GM18909 (cell line): ENCODE measurements around the gene HIVEP1.
"Not testable (repeated sequence)": the region's sequence is repeated elsewhere in the genome, so short reads cannot be mapped to it uniquely, and the experiment has no call there.

Experiments
- ATAC-seq: cut with Tn5 transposase; IDR thresholded peaks from one replicate; pipeline ENCODE4 v1.9.1; 2021; ENCODE audit warnings: mild to moderate bottlenecking; ENCODE audit not compliant: unreplicated experiment, poor library complexity

Gene HIVEP1

GRCh38 chr6:12075067-12075563, 63.0 kb downstream of the HIVEP1 start:
- no peak for ATAC-seq

DNA sequence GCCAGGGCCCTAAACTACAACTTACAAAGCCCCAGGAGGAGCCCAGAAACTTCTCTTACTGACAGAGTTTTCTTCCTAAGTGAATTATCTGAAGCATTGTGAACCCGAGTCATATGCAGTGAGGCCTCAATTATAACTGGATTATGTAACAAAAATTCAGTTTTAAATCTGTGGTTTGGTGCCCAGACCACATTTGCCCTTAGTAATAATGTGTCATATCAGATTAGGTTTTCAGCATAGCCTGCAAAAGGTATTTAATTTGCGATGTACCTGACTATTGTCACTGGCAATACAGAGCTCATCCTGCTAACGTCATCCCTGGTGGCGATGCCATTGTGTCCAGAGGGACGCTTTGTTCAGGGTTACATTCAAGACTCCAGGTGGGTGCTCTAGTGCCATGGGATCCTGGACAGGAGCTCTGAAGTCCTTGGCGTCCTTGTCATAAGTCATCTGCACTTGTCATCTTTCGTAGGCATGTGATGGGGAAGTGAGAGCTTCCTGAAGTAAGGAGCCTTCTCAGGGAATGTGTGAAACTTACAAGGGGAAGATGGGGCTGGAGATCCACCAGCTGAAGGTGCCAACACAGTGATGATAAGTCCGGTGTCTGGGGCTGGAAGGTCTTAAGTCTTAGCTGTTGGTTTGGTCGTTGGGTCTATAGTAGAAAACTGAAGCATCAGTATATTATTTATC, 65.1 kb downstream of the HIVEP1 start:
- no peak for ATAC-seq

- ATAC-seq, result no peak
These were observed 65.9 kb downstream of the HIVEP1 start for GRCh38 chr6:12078014-12078413.

DNA sequence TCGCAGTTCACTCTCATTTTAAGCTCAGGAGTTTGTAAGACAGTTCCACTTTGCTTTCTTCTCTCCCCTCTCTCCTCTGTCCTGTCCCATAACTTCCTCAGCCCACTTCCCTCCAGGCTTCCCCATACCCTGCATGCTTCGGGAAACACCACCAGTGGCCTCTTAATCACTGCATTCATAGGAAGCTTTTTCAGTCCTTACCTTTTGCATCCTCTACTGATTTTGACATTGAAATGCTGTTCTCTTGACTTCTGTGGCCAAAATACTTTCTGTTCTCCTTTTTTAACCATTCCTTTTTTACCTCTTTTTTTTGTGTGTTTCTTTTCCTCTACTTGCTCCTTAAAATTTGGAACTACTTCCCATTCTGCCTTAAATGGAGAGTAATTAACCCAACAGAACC, 69.7 kb downstream of the HIVEP1 start:
- no peak for ATAC-seq

DNA sequence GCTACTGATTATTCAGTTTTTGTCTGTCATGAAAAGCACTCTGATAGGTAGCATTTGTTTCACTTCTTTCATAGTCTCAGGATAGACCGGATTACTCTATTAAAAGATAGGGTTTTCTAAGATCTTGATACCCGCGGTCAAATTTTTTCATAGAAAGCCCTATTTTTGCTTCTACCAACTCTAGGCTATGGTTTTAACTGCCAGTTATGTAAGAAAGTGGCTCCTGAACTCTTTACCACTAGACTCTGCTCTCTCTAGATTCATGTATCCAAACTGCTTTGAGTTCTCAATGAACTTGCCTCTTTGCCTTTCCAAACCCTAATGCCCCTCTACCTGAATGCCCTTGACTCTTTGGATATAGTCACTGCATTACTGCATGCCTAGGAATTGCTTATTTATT, 70.3 kb downstream of the HIVEP1 start:
- no peak for ATAC-seq

- ATAC-seq, result no peak
These were observed 71.2 kb downstream of the HIVEP1 start for GRCh38 chr6:12083302-12083701.

GRCh38 chr6:12083763-12084162, 71.7 kb downstream of the HIVEP1 start:
- ATAC-seq, result no peak

- ATAC-seq, result no peak
These were observed 72.6 kb downstream of the HIVEP1 start for GRCh38 chr6:12084681-12085080.

DNA sequence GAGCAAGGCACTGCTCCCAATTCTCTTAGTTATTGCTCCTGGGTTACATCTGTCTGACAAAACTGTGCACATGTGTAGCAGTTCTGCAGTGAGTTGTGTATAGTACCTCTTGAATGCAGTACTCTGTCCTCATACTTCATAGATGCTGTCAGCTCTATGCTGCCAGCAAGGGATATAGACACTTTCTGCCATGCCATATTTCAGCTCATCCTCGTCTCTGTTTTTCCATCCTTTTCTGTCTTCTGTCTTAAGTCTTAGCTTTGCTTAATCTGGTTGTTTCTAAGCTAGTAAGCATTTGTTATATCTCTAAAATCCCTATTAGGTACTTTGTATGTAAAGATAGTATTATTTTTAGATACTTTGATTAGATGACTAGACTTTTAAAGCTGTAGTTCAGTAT, 76.4 kb downstream of the HIVEP1 start:
- ATAC-seq, result no peak

- ATAC-seq, result no peak
These were observed 78.6 kb downstream of the HIVEP1 start for GRCh38 chr6:12090714-12091113.

GRCh38 chr6:12092762-12093161, 80.7 kb downstream of the HIVEP1 start:
- no peak for ATAC-seq

DNA sequence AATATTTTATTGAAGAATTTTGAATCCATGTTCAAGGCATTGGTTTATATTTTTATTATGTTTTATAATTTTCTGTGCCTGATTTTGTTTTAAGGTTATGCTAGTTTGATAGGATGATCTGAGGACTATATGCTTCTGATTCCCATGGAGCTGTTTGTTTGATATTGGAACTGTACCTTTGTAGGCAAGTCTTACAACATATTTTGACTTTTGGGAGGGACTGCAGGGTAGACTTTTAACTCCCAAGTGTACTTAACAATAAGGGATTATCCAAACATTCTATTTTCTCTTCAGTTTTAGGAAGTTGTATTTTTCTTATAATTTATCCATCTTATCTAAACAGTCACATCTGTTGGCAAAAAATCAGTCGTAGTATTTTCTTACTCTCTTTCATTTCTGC, 82.6 kb downstream of the HIVEP1 start:
- no peak for ATAC-seq

- no peak for ATAC-seq
These were observed 84.2 kb downstream of the HIVEP1 start for GRCh38 chr6:12096342-12096741.

DNA sequence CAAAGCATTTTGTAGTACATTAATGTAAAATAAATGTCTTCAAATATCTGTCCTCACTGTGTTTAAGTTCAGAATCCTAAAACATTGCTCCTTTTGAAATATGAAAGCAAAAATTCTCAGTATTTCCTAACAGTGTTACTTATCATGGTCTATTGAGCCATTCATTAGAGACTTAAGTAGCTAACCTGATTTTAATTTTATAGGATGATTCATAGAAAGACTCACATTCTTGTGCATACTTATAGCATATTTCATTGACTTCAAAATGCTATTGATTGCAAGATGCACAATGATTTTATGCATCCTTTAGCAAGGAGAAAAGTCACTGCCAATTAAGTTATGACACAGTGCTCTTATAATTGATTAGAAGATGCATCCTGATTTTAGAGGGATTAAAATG, 85.7 kb downstream of the HIVEP1 start:
- no peak for ATAC-seq

DNA sequence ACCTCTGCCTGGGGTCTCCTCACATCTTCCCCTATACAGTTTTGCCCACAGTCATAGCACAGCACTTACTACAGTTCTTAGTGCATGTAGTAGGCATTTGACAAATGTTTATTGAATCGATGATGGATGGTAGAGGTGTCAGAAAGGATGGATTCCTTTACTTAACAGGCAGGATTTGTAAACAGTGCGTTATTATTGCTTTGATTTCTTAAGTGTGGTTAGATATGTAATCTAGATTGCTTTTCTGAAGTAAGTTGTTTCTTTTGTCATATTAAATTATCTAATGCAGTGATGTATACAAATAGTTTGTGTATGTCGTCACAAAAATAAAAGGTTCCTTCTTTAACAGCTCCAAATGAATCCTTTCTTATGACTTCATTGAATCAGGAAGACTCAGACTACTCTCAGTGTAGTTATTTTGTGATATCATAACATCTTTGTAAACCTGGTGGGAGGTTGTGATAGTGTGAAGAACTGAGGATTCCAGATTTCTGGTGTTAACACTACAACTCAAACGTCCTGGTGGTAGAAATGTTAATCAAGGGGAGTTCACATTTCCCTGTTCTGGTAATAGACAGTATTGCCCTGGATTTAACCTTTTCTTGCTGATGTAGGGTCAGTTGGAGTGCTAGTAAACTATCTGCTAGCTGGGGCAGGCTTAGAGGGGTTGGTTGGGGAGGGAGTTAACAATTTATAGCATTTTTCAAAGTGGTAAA, 87.7 kb downstream of the HIVEP1 start:
- ATAC-seq, result no peak

DNA sequence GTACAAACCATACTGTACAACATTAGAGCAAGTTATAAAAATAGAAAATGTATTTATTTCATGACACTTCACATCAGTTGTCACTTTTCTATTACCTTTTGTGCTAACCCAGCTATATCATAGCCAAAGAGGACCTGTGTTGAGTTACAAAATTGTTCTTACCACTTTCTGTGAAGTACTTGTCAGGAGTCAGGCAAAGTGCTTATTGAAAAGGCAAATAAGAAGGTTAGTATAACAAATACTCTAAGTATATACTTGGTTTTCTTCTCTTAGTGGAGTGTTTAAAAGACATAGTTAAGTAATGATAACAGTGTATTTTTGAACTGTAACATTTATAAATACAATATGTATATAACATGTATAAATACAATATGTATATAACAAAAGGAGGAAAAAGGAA, 88.9 kb downstream of the HIVEP1 start:
- ATAC-seq, result no peak

- no peak for ATAC-seq
These were observed 89.7 kb downstream of the HIVEP1 start for GRCh38 chr6:12101653-12102312.

DNA sequence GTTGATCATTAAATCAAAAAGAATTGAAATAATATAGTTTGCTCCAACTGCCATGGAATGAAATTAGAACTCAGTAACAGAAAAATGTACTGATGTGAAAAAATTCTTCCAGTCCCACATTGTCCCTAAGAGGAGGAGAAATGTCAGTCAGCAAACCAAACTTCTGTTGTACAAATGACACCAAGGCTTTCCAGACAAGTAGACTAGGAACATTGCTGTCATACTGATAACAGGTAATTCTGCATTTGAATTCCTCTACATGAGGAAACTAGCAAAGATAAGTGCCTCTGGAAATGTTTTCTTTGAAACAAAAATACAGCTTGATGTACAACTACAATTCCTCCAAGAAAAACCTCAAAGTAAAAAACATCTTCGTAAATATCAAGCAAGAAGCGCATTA, 90.2 kb downstream of the HIVEP1 start:
- ATAC-seq, result no peak

- ATAC-seq, result no peak
These were observed 91.0 kb downstream of the HIVEP1 start for GRCh38 chr6:12103158-12103557.

DNA sequence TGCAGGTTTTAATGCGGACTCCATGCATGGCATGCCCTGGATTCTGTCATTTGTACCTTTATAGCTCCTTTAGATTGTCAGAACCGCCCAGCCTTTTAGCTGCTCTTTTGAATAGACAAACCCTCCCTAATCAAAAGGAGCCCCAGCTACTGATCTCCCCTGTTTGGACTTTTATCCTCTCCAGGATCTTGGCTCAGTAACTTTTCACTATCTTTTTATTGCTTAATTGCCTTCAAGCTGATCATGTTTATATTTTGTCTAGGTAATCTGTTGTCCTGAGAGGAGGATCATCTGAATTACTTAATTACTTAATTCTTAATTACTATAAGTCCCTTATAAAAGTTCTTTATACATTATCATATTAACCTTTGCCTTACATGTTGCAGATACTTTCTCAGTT, 93.2 kb downstream of the HIVEP1 start:
- ATAC-seq, result no peak

DNA sequence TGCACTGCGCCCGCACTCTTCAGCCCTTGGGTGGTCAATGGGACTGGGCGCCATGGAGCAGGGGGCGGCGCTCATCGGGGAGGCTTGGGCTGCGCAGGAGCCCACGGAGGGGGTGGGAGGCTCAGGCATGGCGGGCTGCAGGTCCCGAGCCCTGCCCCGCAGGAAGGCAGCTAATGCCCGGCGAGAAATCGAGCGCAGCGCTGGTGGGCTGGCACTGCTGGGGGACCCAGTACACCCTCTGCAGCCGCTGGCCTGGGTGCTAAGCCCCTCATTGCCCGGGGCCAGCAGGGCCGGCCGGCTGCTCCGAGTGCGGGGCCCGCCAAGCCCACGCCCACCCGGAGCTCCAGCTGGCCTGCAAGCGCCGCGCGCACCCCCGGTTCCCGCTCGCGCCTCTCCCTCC, 96.3 kb downstream of the HIVEP1 start:
- not testable (repeated sequence) for ATAC-seq
